SK-N-SH treated with all-trans-retinoic acid at 6 μM for 48 hours (cell line): ENCODE measurements around the gene OTOG.

Source experiments
- ARNTL ChIP-seq: fragments of 450-650 bp; formaldehyde crosslinking; IDR thresholded peaks from 2 replicates; pipeline ENCODE4 v1.5.0; 2020; ENCODE audit warnings: low read depth, mild to moderate bottlenecking, moderate library complexity, borderline replicate concordance
- BACH2 ChIP-seq: fragments of 250-450 bp; sonication (Bioruptor Pico); IDR thresholded peaks from 2 replicates; pipeline ENCODE4 v1.9.0; 2021; ENCODE audit warnings: mild to moderate bottlenecking, borderline replicate concordance
- ESRRG ChIP-seq: fragments of 250-450 bp; sonication (Bioruptor Pico); IDR thresholded peaks from 2 replicates; pipeline ENCODE4 v1.6.1; 2021; ENCODE audit warnings: mild to moderate bottlenecking
- RARB ChIP-seq: fragments of 250-450 bp; sonication (Bioruptor Pico); IDR thresholded peaks from 2 replicates; pipeline ENCODE4 v1.8.0; 2021; ENCODE audit warnings: mild to moderate bottlenecking, moderate library complexity
- SNAI2 ChIP-seq: fragments of 250-450 bp; sonication (Bioruptor Pico); IDR thresholded peaks from 2 replicates; pipeline ENCODE4 v1.5.0; 2020; ENCODE audit warnings: mild to moderate bottlenecking, moderate library complexity
- TOX ChIP-seq: fragments of 250-450 bp; sonication (Bioruptor Pico); IDR thresholded peaks from 2 replicates; pipeline ENCODE4 v1.8.0; 2021; ENCODE audit warnings: mild to moderate bottlenecking, moderate library complexity, borderline replicate concordance
- ZC3H10 ChIP-seq: fragments of 250-450 bp; sonication (Bioruptor Pico); IDR thresholded peaks from 2 replicates; pipeline ENCODE4 v1.5.1; 2021; ENCODE audit warnings: mild to moderate bottlenecking, moderate library complexity
- ZFP3 ChIP-seq: fragments of 250-450 bp; sonication (Bioruptor Pico); IDR thresholded peaks from 2 replicates; pipeline ENCODE4 v1.5.0; 2020; ENCODE audit warnings: mild to moderate bottlenecking, moderate library complexity
- TF ChIP-seq, protein P1 (sequence below): fragments of 250-450 bp; sonication (Bioruptor Pico); IDR thresholded peaks from 2 replicates; pipeline ENCODE4 v1.8.0; 2020; ENCODE audit warnings: mild to moderate bottlenecking, moderate library complexity, borderline replicate concordance
- TF ChIP-seq, protein P2 (sequence below): fragments of 250-450 bp; sonication (Bioruptor Pico); IDR thresholded peaks from 2 replicates; pipeline ENCODE4 v1.5.1; 2020; ENCODE audit warnings: low read depth, mild to moderate bottlenecking, moderate library complexity

DNA sequence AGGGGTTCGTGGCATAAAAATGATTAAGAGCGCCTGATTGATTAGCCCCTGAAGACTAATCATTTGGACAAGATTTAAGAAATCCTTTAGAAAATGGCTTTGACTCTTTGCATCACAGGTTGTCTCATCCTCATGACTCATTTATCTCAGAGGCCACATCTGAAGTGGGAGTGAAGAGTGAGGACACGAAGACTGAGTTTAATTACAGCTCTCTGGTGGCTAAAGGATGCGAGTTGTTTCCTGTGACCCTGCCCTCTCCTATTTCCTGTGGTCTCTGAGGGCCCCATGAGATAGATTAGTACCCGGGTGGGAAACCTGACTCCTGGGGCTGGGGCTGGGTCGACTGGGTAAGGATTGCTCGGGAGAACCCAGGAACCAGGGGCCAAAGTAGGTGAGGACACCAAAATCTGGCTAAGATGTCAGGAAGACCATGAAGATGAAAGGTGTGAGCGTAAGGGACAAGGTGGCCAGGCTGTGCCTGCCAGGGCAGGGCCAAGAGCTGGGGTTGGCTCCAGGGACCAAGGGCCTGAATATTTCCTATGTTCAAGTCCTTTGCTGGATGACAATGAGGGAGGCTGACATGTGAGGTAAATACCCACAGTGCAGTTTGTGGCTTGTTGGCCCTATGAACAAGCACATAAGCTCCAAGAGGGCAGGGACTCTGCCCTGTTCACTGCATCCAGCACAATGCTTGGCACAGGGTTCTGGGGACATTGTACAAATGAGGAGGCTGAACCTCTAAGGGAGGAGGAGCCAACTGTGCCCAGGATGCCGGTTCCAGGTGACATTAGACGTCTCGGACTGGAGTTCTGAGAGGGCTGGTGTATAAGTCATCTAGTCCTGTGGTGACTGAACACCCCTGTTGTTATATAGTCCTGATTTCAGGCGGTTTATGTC is 3.6 kb downstream of the OTOG start:
- TF ChIP-seq, protein P1, sequence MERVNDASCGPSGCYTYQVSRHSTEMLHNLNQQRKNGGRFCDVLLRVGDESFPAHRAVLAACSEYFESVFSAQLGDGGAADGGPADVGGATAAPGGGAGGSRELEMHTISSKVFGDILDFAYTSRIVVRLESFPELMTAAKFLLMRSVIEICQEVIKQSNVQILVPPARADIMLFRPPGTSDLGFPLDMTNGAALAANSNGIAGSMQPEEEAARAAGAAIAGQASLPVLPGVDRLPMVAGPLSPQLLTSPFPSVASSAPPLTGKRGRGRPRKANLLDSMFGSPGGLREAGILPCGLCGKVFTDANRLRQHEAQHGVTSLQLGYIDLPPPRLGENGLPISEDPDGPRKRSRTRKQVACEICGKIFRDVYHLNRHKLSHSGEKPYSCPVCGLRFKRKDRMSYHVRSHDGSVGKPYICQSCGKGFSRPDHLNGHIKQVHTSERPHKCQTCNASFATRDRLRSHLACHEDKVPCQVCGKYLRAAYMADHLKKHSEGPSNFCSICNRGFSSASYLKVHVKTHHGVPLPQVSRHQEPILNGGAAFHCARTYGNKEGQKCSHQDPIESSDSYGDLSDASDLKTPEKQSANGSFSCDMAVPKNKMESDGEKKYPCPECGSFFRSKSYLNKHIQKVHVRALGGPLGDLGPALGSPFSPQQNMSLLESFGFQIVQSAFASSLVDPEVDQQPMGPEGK (CRISPR knock-in tag): no peak
- TF ChIP-seq, protein P2, sequence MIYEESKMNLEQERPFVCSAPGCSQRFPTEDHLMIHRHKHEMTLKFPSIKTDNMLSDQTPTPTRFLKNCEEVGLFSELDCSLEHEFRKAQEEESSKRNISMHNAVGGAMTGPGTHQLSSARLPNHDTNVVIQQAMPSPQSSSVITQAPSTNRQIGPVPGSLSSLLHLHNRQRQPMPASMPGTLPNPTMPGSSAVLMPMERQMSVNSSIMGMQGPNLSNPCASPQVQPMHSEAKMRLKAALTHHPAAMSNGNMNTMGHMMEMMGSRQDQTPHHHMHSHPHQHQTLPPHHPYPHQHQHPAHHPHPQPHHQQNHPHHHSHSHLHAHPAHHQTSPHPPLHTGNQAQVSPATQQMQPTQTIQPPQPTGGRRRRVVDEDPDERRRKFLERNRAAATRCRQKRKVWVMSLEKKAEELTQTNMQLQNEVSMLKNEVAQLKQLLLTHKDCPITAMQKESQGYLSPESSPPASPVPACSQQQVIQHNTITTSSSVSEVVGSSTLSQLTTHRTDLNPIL: no peak
- no peak for TF ChIP-seq ZC3H10 (CRISPR knock-in tag)
- no peak for TF ChIP-seq RARB (CRISPR knock-in tag)
- no peak for TF ChIP-seq TOX (CRISPR knock-in tag)
- TF ChIP-seq SNAI2: no peak
- no peak for TF ChIP-seq ZFP3 (CRISPR knock-in tag)
- TF ChIP-seq ARNTL: no peak
- TF ChIP-seq ESRRG (CRISPR knock-in tag): no peak
- no peak for TF ChIP-seq BACH2 (CRISPR knock-in tag)
